Skeletal muscle cell (primary cell): ENCODE measurements around the gene PLA2R1.
"Not testable (repeated sequence)": the region's sequence is repeated elsewhere in the genome, so short reads cannot be mapped to it uniquely, and the experiment has no call there.

ENCODE experiments used
- DNase-seq: peaks from one replicate; pipeline ENCODE4 v3.0.0-alpha.2; 2010; ENCODE audit warnings: low read depth
- H3K4me3 ChIP-seq: 2 replicates; pipeline ENCODE4 v1.5.1; 2011; ENCODE audit warnings: low read depth, mild to moderate bottlenecking, control low read depth, low read length, moderate library complexity

The PLA2R1 gene

GRCh38 chr2:159995038-159995437 is 67.4 kb downstream of the PLA2R1 start:
- no peak overlapping the region for H3K4me3 ChIP-seq
- DNase-seq = no peak

GRCh38 chr2:159989249-159989648 is 73.2 kb downstream of the PLA2R1 start:
- H3K4me3 ChIP-seq = no peak overlapping the region

GRCh38 chr2:159988412-159988970 is 73.9 kb downstream of the PLA2R1 start:
- no peak overlapping the region for H3K4me3 ChIP-seq
- DNase-seq = no peak

More at GRCh38 chr2:159989249-159989648, 73.2 kb downstream of the PLA2R1 start:
- DNase-seq = no peak

GRCh38 chr2:159987181-159987580 is 75.2 kb downstream of the PLA2R1 start:
- H3K4me3 ChIP-seq = no peak overlapping the region
- DNase-seq = no peak

GRCh38 chr2:159985656-159986055 is 76.8 kb downstream of the PLA2R1 start:
- DNase-seq = no peak
- H3K4me3 ChIP-seq = no peak overlapping the region

- DNase-seq = no peak
- H3K4me3 ChIP-seq = no peak overlapping the region
Observed at GRCh38 chr2:159984034-159984433, 78.4 kb downstream of the PLA2R1 start.

- no peak overlapping the region for H3K4me3 ChIP-seq
- DNase-seq = peak; percentile 33
Observed at GRCh38 chr2:159982842-159983785, 79.3 kb downstream of the PLA2R1 start.

GRCh38 chr2:159982270-159982669 is 80.1 kb downstream of the PLA2R1 start:
- DNase-seq = peak; percentile 88
- no peak overlapping the region for H3K4me3 ChIP-seq

GRCh38 chr2:159976527-159977160 is 85.8 kb downstream of the PLA2R1 start:
- DNase-seq = no peak
- no peak overlapping the region for H3K4me3 ChIP-seq

- no peak overlapping the region for H3K4me3 ChIP-seq
- no peak for DNase-seq
Observed at GRCh38 chr2:159973325-159973724, 89.1 kb downstream of the PLA2R1 start.

- DNase-seq = no peak
- no peak overlapping the region for H3K4me3 ChIP-seq
Observed at GRCh38 chr2:159971365-159972152, 90.9 kb downstream of the PLA2R1 start.

GRCh38 chr2:159970548-159970947 is 91.9 kb downstream of the PLA2R1 start:
- not testable (repeated sequence) for H3K4me3 ChIP-seq, DNase-seq

GRCh38 chr2:159968279-159968900 is 94.0 kb downstream of the PLA2R1 start:
- no peak for DNase-seq
- H3K4me3 ChIP-seq = no peak overlapping the region

- DNase-seq = no peak
- no peak overlapping the region for H3K4me3 ChIP-seq
Observed at GRCh38 chr2:159963700-159964099, 98.7 kb downstream of the PLA2R1 start.

GRCh38 chr2:159962513-159962912 is 99.9 kb downstream of the PLA2R1 start:
- not testable (repeated sequence) for DNase-seq, H3K4me3 ChIP-seq

GRCh38 chr2:159961451-159961850 is 101.0 kb downstream of the PLA2R1 start:
- no peak for DNase-seq
- H3K4me3 ChIP-seq = no peak overlapping the region

GRCh38 chr2:159961037-159961436 is 101.4 kb downstream of the PLA2R1 start:
- H3K4me3 ChIP-seq = no peak overlapping the region
- no peak for DNase-seq

- H3K4me3 ChIP-seq = no peak overlapping the region
- DNase-seq = peak; percentile 64
Observed at GRCh38 chr2:159960414-159960813, 102.0 kb downstream of the PLA2R1 start.

GRCh38 chr2:159959136-159959535 is 103.3 kb downstream of the PLA2R1 start:
- no peak for DNase-seq
- H3K4me3 ChIP-seq = no peak overlapping the region
